IPS-18c (cell line): ENCODE measurements around the gene GARIN5B.
A peak's percentile ranks its signal among the peaks of the same experiment; 100 is the strongest.
"Not testable (repeated sequence)": the region's sequence is repeated elsewhere in the genome, so short reads cannot be mapped to it uniquely, and the experiment has no call there.

Source experiments
- H3K4me3 ChIP-seq: 2 replicates; pipeline ENCODE4 v1.7.0; 2013; ENCODE audit warnings: low read depth, mild to moderate bottlenecking, low read length, moderate library complexity; ENCODE audit not compliant: insufficient read depth
- H3K9me3 ChIP-seq: one replicate; pipeline ENCODE4 v1.6.1; 2013; ENCODE audit warnings: mild to moderate bottlenecking, low read length, moderate library complexity; ENCODE audit not compliant: control insufficient read depth, insufficient read depth

Gene GARIN5B

GRCh38 chr19:55345101-55345817 lies 17.8 kb downstream of the GARIN5B start:
- H3K4me3 ChIP-seq, result no peak overlapping the region

GRCh38 chr19:55344444-55344843 lies 18.6 kb downstream of the GARIN5B start:
- Histone ChIP-seq H3K4me3 (no peak overlapping the region), H3K9me3 (no peaks in the 10 kb centered on the region)

More at GRCh38 chr19:55345101-55345817, 17.8 kb downstream of the GARIN5B start:
- no peaks in the 10 kb centered on the region for H3K9me3 ChIP-seq

- peak overlapping the region; percentile 43 for H3K4me3 ChIP-seq
- H3K9me3 ChIP-seq, result no peaks in the 10 kb centered on the region
Measured at GRCh38 chr19:55341595-55342531, 21.2 kb downstream of the GARIN5B start.

- H3K4me3 ChIP-seq, result peak overlapping the region; percentile 81
- no peaks in the 10 kb centered on the region for H3K9me3 ChIP-seq
Measured at GRCh38 chr19:55341171-55341588, 21.9 kb downstream of the GARIN5B start.

GRCh38 chr19:55340784-55341147 lies 22.3 kb downstream of the GARIN5B start:
- Histone ChIP-seq H3K4me3 (peak overlapping the region; percentile 81), H3K9me3 (no peaks in the 10 kb centered on the region)

- H3K4me3 ChIP-seq, result peak overlapping the region; percentile 81
- H3K9me3 ChIP-seq, result no peaks in the 10 kb centered on the region
Measured at GRCh38 chr19:55339889-55340783, 22.9 kb downstream of the GARIN5B start.

- peak within 1 kb of the TSS; percentile 81 for H3K4me3 ChIP-seq
- H3K9me3 ChIP-seq, result no peaks in the 10 kb centered on the region
Measured at GRCh38 chr19:55339105-55339888, 23.8 kb downstream of the GARIN5B start, which contains the start of gene KMT5C. Gene KMT5C (plus strand): TSS chr19:55339876. CDS start chr19:55341937, 2,061 bp downstream.

- H3K9me3 ChIP-seq, result no peaks in the 10 kb centered on the region
- no peak overlapping the region for H3K4me3 ChIP-seq
Measured at GRCh38 chr19:55336101-55336500, 27.0 kb downstream of the GARIN5B start.

- H3K4me3 ChIP-seq, result no peak overlapping the region
- no peaks in the 10 kb centered on the region for H3K9me3 ChIP-seq
Measured at GRCh38 chr19:55333870-55334269, 29.2 kb downstream of the GARIN5B start.

GRCh38 chr19:55329791-55330190 lies 33.3 kb downstream of the GARIN5B start:
- H3K4me3 ChIP-seq, H3K9me3 ChIP-seq: not testable (repeated sequence)

GRCh38 chr19:55328774-55329318 lies 34.2 kb downstream of the GARIN5B start:
- H3K4me3 ChIP-seq, H3K9me3 ChIP-seq: not testable (repeated sequence)

GRCh38 chr19:55325172-55325571 lies 37.9 kb downstream of the GARIN5B start, which contains the start of gene TMEM150B:
Gene TMEM150B (minus strand): TSS chr19:55325341. CDS start chr19:55321036, 4,305 bp downstream.
- H3K4me3 ChIP-seq, result no peak within 1 kb of the TSS
- no peaks in the 10 kb centered on the region for H3K9me3 ChIP-seq

GRCh38 chr19:55324662-55325061 lies 38.4 kb downstream of the GARIN5B start:
- Histone ChIP-seq H3K4me3 (no peak overlapping the region), H3K9me3 (no peaks in the 10 kb centered on the region)

- H3K4me3 ChIP-seq, result no peak overlapping the region
- H3K9me3 ChIP-seq, result no peaks in the 10 kb centered on the region
Measured at GRCh38 chr19:55322204-55322885, 40.7 kb downstream of the GARIN5B start.

GRCh38 chr19:55321466-55322137 lies 41.5 kb downstream of the GARIN5B start:
- no peak overlapping the region for H3K4me3 ChIP-seq
- no peaks in the 10 kb centered on the region for H3K9me3 ChIP-seq
